HL-60 (cell line): ENCODE data around the gene MRPL11.

Experiments used
- DNase-seq, 2 experiments: peaks; one replicate each; pipeline ENCODE4 v3.0.0-alpha.2; 2010 to 2020; ENCODE audit warnings: low read depth in 1 of 2, low spot score in 1 of 2
- H3K27ac ChIP-seq: fragments of 250-450 bp; sonication (Bioruptor Pico); replicated peaks from 2 replicates; pipeline ENCODE4 v1.5.1; 2020; ENCODE audit warnings: mild to moderate bottlenecking, moderate library complexity
- H3K27me3 ChIP-seq: fragments of 250-450 bp; sonication (Bioruptor Pico); 2 replicates; pipeline ENCODE4 v1.5.1; 2021; ENCODE audit warnings: mild to moderate bottlenecking, moderate library complexity; ENCODE audit not compliant: insufficient read depth, poor library complexity, severe bottlenecking
- H3K4me3 ChIP-seq: replicated peaks from 2 replicates; pipeline ENCODE4 v1.5.1; 2011; ENCODE audit warnings: mild to moderate bottlenecking, control low read depth, low read length; ENCODE audit not compliant: insufficient read depth
- CTCF ChIP-seq: IDR thresholded peaks from one replicate; pipeline ENCODE4 v1.5.1; 2011; ENCODE audit warnings: low read length, control low read depth, inconsistent platforms; ENCODE audit not compliant: insufficient read depth
- GABPA ChIP-seq: IDR thresholded peaks from 2 replicates; pipeline ENCODE4 v1.6.1; 2012; ENCODE audit warnings: low read depth
- POLR2AphosphoS5 ChIP-seq: IDR thresholded peaks from 2 replicates; pipeline ENCODE4 v1.6.1; 2012; ENCODE audit warnings: low read depth
- REST ChIP-seq: IDR thresholded peaks from 2 replicates; pipeline ENCODE4 v1.6.1; 2012; ENCODE audit warnings: low read depth; ENCODE audit not compliant: insufficient replicate concordance
- SPI1 ChIP-seq: IDR thresholded peaks from 2 replicates; pipeline ENCODE4 v1.6.1; 2012; ENCODE audit warnings: low read depth, mild to moderate bottlenecking, borderline replicate concordance

MRPL11 gene

GRCh38 chr11:66451663-66452062 is 13.0 kb upstream of the MRPL11 start:
- TF ChIP-seq REST, result no peak
- no peak for TF ChIP-seq CTCF
- TF ChIP-seq SPI1, result no peak
- no peak for TF ChIP-seq POLR2AphosphoS5
- TF ChIP-seq GABPA, result no peak
- no peaks in the 10 kb centered on the region for H3K27me3 ChIP-seq
- no peak for DNase-seq
- no peak overlapping the region for H3K4me3 ChIP-seq
- H3K27ac ChIP-seq, result no peak overlapping the region

- peak; percentile 31 to 56 for DNase-seq
- TF ChIP-seq REST (no peak), SPI1 (peak; percentile 87)
- Histone ChIP-seq H3K27ac (peak overlapping the region; percentile 50), H3K27me3 (no peaks in the 10 kb centered on the region), H3K4me3 (no peak overlapping the region)
Measured at GRCh38 chr11:66450560-66450959, 11.9 kb upstream of the MRPL11 start.

DNA sequence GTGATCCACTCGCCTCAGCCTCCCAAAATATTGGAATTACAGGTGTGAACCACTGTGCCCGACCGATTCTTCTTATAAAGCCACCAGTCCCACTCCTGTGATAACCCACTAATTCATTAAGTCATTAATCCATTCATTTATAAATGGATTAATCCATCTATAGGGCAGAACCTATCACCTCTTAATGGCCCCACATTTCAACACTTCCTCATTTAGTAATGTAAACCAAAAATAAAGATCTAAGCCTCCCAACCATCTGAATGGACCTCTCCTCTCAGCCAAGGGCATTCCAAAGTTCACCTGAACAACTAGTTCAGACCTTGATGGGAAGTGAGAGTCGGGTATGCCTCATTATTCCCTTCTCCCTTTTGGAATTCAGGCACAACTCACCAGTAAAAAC is 9.9 kb upstream of the MRPL11 start:
- TF ChIP-seq POLR2AphosphoS5 (no peak), SPI1 (peak; percentile 87)
- DNase-seq, result no peak
- Histone ChIP-seq H3K27me3 (no peaks in the 10 kb centered on the region), H3K4me3 (no peak overlapping the region), H3K27ac (no peak overlapping the region)

DNA sequence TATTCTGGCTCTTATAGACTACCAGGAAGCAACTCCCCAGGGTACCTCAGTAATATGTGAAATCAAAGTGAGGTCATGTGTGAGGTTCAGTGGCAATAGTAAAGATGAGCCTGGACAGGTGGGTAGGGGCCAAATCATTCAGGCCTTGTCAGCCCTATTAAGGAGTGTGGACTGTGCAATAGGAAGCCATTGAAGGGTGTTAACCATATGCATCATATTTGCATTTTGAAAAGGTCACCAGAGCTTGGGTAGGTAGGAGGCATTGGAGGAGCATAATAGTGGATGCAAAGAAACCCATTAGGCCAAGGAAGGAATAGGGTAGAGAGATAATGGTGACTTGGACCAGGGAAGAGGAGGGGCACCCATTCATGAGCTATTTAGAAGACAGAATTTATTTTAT is 8.4 kb upstream of the MRPL11 start:
- Histone ChIP-seq H3K4me3 (no peak overlapping the region), H3K27me3 (no peaks in the 10 kb centered on the region), H3K27ac (no peak overlapping the region)
- no peak for DNase-seq
- TF ChIP-seq POLR2AphosphoS5 (no peak), CTCF (no peak), GABPA (no peak), REST (no peak), SPI1 (no peak)
